Endothelial cell (in vitro differentiated cells): ENCODE results near the gene HBG1. TPM values are rescaled to one million over a fixed set of nuclear protein-coding genes. Genes with fewer than 3 reads are reported as not detected.

ENCODE experiments used
- DNase-seq: peaks from one replicate; pipeline ENCODE4 v3.0.0; 2021; ENCODE audit warnings: low spot score
- H3K27ac Mint-ChIP-seq: one replicate; pipeline ENCODE4 v1.8.0; 2021; ENCODE audit warnings: mixed read lengths, inconsistent platforms; ENCODE audit not compliant: unreplicated experiment
- H3K27me3 Mint-ChIP-seq: one replicate; pipeline ENCODE4 v1.8.0; 2021; ENCODE audit warnings: mild to moderate bottlenecking, moderate library complexity, mixed read lengths, inconsistent platforms; ENCODE audit not compliant: unreplicated experiment
- H3K36me3 Mint-ChIP-seq: one replicate; pipeline ENCODE4 v1.8.0; 2021; ENCODE audit warnings: mild to moderate bottlenecking, low read depth, mixed read lengths, inconsistent platforms; ENCODE audit not compliant: unreplicated experiment
- H3K4me1 Mint-ChIP-seq: one replicate; pipeline ENCODE4 v1.8.0; 2021; ENCODE audit warnings: mild to moderate bottlenecking, mixed read lengths, inconsistent platforms; ENCODE audit not compliant: unreplicated experiment
- H3K4me3 Mint-ChIP-seq: one replicate; pipeline ENCODE4 v1.8.0; 2021; ENCODE audit warnings: mild to moderate bottlenecking, mixed read lengths, inconsistent platforms; ENCODE audit not compliant: unreplicated experiment
- H3K9me3 Mint-ChIP-seq: one replicate; pipeline ENCODE4 v1.8.0; 2021; ENCODE audit warnings: mixed read lengths, inconsistent platforms; ENCODE audit not compliant: unreplicated experiment
- CTCF ChIP-seq: fragments of 200-600 bp; sonication (generic); IDR thresholded peaks from one replicate; pipeline ENCODE4 v1.5.0; 2021; ENCODE audit warnings: antibody characterized with exemption; ENCODE audit not compliant: unreplicated experiment
- total RNA-seq: library from RNA; stranded (reverse); fragmentation: NEBNext Ultra II Directional; extraction: Animal tissue kit (Norgen Biotek cat#: 25700); gene quantifications from one replicate; pipeline ENCODE4 v1.2.1, GENCODE V29; 2021; ENCODE audit not compliant: unreplicated experiment

Gene HBG1
- total RNA-seq, 1 donor from 2014 or later = not detected

- H3K4me3 Mint-ChIP-seq = no peak overlapping the region
- DNase-seq = no peak
- H3K4me1 Mint-ChIP-seq = no peaks in the 10 kb centered on the region
- H3K36me3 Mint-ChIP-seq = no peaks in the 10 kb centered on the region
- peaks cover 1% of the 10 kb centered on the region for H3K27me3 Mint-ChIP-seq
- H3K27ac Mint-ChIP-seq = no peak overlapping the region
- no peaks in the 10 kb centered on the region for H3K9me3 Mint-ChIP-seq
- no peak for TF ChIP-seq CTCF
These were observed 8.2 kb downstream of the HBG1 start for GRCh38 chr11:5241458-5241857.

- Mint-ChIP-seq H3K4me1 (no peaks in the 10 kb centered on the region), H3K4me3 (no peak overlapping the region), H3K9me3 (no peaks in the 10 kb centered on the region), H3K27me3 (peaks cover 1% of the 10 kb centered on the region), H3K27ac (no peak overlapping the region), H3K36me3 (no peaks in the 10 kb centered on the region)
- TF ChIP-seq CTCF = no peak
- DNase-seq = no peak
These were observed 9.2 kb downstream of the HBG1 start for GRCh38 chr11:5240458-5240857.

- Mint-ChIP-seq H3K9me3 (no peaks in the 10 kb centered on the region), H3K36me3 (no peaks in the 10 kb centered on the region), H3K4me1 (no peaks in the 10 kb centered on the region), H3K4me3 (no peak overlapping the region), H3K27ac (no peak overlapping the region), H3K27me3 (peaks cover 1% of the 10 kb centered on the region)
- TF ChIP-seq CTCF = no peak
- no peak for DNase-seq
These were observed 9.6 kb downstream of the HBG1 start for GRCh38 chr11:5240056-5240455.

DNA sequence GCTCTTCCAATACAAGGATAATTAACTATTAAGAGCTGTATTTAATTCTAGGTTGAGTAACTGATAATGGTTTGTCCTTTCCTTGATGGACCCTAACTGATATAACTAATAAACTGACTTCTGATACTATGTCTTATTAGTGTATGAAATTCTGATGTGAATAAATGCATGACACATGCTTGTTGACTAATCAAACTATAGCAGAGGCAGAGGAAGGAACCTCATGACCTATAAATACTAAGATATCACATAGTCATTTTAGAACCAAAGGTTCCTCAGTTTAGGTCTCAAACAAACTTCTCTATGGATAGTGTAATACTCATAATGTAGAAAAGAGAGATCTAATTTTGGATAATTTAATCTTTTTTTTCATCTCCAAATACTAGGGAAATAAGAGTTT lies 10.6 kb downstream of the HBG1 start:
- Mint-ChIP-seq H3K9me3 (no peaks in the 10 kb centered on the region), H3K27ac (no peak overlapping the region), H3K27me3 (peaks cover 1% of the 10 kb centered on the region), H3K4me3 (no peak overlapping the region), H3K36me3 (no peaks in the 10 kb centered on the region), H3K4me1 (no peaks in the 10 kb centered on the region)
- TF ChIP-seq CTCF = no peak
- no peak for DNase-seq

- Mint-ChIP-seq H3K27ac (no peak overlapping the region), H3K36me3 (no peaks in the 10 kb centered on the region), H3K4me1 (no peaks in the 10 kb centered on the region), H3K27me3 (peaks cover 1% of the 10 kb centered on the region), H3K9me3 (no peaks in the 10 kb centered on the region), H3K4me3 (no peak overlapping the region)
- no peak for DNase-seq
- TF ChIP-seq CTCF = no peak
These were observed 11.2 kb downstream of the HBG1 start for GRCh38 chr11:5238486-5238885.
